ENCODE results near the gene KLRK1.
A peak's percentile ranks its signal among the peaks of the same experiment; 100 is the strongest.
"Not testable (repeated sequence)": the region's sequence is repeated elsewhere in the genome, so short reads cannot be mapped to it uniquely, and the experiment has no call there.

KLRK1 gene

GRCh38 chr12:10338470-10338869 is 51.4 kb downstream of the KLRK1 start:
- not testable (repeated sequence) for H3K4me1 ChIP-seq (ENCODE audit: control insufficient read depth, insufficient read depth, low read length); H3K36me3 ChIP-seq (ENCODE audit: control insufficient read depth, insufficient read depth, low read length); H3K9me3 ChIP-seq (ENCODE audit: control insufficient read depth, insufficient read depth, low read depth, low read length); H3K4me3 ChIP-seq (ENCODE audit: low read depth, low read length); H3K27me3 ChIP-seq (ENCODE audit: control insufficient read depth, insufficient read depth, low read length)
- Histone ChIP-seq H3K9ac (ENCODE audit: low read length) (peak overlapping the region; percentile 0), H3K27ac (ENCODE audit: low read depth, low read length) (peak overlapping the region; percentile 79; the same call in 1 of the 2 replicates)

GRCh38 chr12:10336196-10336595 is 53.6 kb downstream of the KLRK1 start:
- Histone ChIP-seq H3K4me1 (ENCODE audit: control insufficient read depth, insufficient read depth, low read length) (peaks cover 13% of the 10 kb centered on the region; the same call in 1 of the 2 replicates), H3K4me3 (ENCODE audit: low read depth, low read length) (peak overlapping the region; percentile 39; the same call in 1 of the 2 replicates), H3K9ac (ENCODE audit: low read length) (peak overlapping the region; percentile 70)
- H3K27me3 ChIP-seq (ENCODE audit: control insufficient read depth, insufficient read depth, low read length); H3K9me3 ChIP-seq (ENCODE audit: control insufficient read depth, insufficient read depth, low read depth, low read length); H3K27ac ChIP-seq (ENCODE audit: low read depth, low read length); H3K36me3 ChIP-seq (ENCODE audit: control insufficient read depth, insufficient read depth, low read length): not testable (repeated sequence)

GRCh38 chr12:10331642-10332239 is 58.1 kb downstream of the KLRK1 start:
- Histone ChIP-seq H3K27me3 (ENCODE audit: control insufficient read depth, insufficient read depth, low read length) (no peaks in the 10 kb centered on the region), H3K9me3 (ENCODE audit: control insufficient read depth, insufficient read depth, low read depth, low read length) (peaks cover 8% of the 10 kb centered on the region; the same call in 1 of the 2 replicates), H3K36me3 (ENCODE audit: control insufficient read depth, insufficient read depth, low read length) (no peaks in the 10 kb centered on the region; the same call in 1 of the 2 replicates), H3K9ac (ENCODE audit: low read length) (no peak overlapping the region), H3K4me1 (ENCODE audit: control insufficient read depth, insufficient read depth, low read length) (peaks cover 4% of the 10 kb centered on the region; the same call in 1 of the 2 replicates), H3K4me3 (ENCODE audit: low read depth, low read length) (no peak overlapping the region), H3K27ac (ENCODE audit: low read depth, low read length) (no peak overlapping the region)

GRCh38 chr12:10328691-10329090 is 61.1 kb downstream of the KLRK1 start:
- not testable (repeated sequence) for H3K9ac ChIP-seq (ENCODE audit: low read length); H3K27ac ChIP-seq (ENCODE audit: low read depth, low read length); H3K4me1 ChIP-seq (ENCODE audit: control insufficient read depth, insufficient read depth, low read length); H3K4me3 ChIP-seq (ENCODE audit: low read depth, low read length); H3K36me3 ChIP-seq (ENCODE audit: control insufficient read depth, insufficient read depth, low read length); H3K27me3 ChIP-seq (ENCODE audit: control insufficient read depth, insufficient read depth, low read length)
- peaks cover 11% of the 10 kb centered on the region; the same call in 1 of the 2 replicates for H3K9me3 ChIP-seq (ENCODE audit: control insufficient read depth, insufficient read depth, low read depth, low read length)
